Astrocyte of the cerebellum (primary cell): ENCODE data around the gene PKD1L1.

ENCODE experiments used
- DNase-seq: peaks from one replicate; pipeline ENCODE4 v3.0.0-alpha.2; 2011; ENCODE audit warnings: low read depth
- H3K4me3 ChIP-seq: 2 replicates; pipeline ENCODE4 v1.5.1; 2011; ENCODE audit warnings: mild to moderate bottlenecking, low read depth, low read length, moderate library complexity
- CTCF ChIP-seq: IDR thresholded peaks from 2 replicates; pipeline ENCODE4 v1.5.1; 2012; ENCODE audit warnings: low read length, low read depth, moderate library complexity, mild to moderate bottlenecking; ENCODE audit errors: missing control alignments
- in situ Hi-C: cut with HindIII; loops from 2 replicates; pipeline ENCODE4 v1.10.0; 2017; ENCODE audit warnings: low sequenced_read_pairs

Gene PKD1L1

GRCh38 chr7:47804767-47805545 lies 143.3 kb downstream of the PKD1L1 start:
- in situ Hi-C loops = no loop called here

GRCh38 chr7:47803846-47804245 lies 144.4 kb downstream of the PKD1L1 start:
- no peak for TF ChIP-seq CTCF
- no peak for DNase-seq
- in situ Hi-C loops = no loop called here
- no peak overlapping the region for H3K4me3 ChIP-seq

More at GRCh38 chr7:47804767-47805545, 143.3 kb downstream of the PKD1L1 start:
- DNase-seq = no peak
- no peak overlapping the region for H3K4me3 ChIP-seq
- TF ChIP-seq CTCF = no peak

GRCh38 chr7:47803025-47803424 lies 145.2 kb downstream of the PKD1L1 start:
- in situ Hi-C loops = no loop called here
- no peak overlapping the region for H3K4me3 ChIP-seq
- DNase-seq = no peak
- no peak for TF ChIP-seq CTCF

- TF ChIP-seq CTCF = no peak
- H3K4me3 ChIP-seq = no peak overlapping the region
- in situ Hi-C loops = no loop called here
- DNase-seq = no peak
Measured at GRCh38 chr7:47801423-47801822, 146.8 kb downstream of the PKD1L1 start.

GRCh38 chr7:47799524-47799923 lies 148.7 kb downstream of the PKD1L1 start:
- H3K4me3 ChIP-seq = no peak overlapping the region
- no peak for TF ChIP-seq CTCF
- no peak for DNase-seq
- in situ Hi-C loops = no loop called here

- no peak for DNase-seq
- H3K4me3 ChIP-seq = no peak overlapping the region
- peak; percentile 9 for TF ChIP-seq CTCF
- in situ Hi-C loops = no loop called here
Measured at GRCh38 chr7:47796347-47796746, 151.9 kb downstream of the PKD1L1 start.
